Ureter (tissue), 1 donor: ENCODE measurements around the gene IGF2. TPM values are rescaled to one million over a fixed set of nuclear protein-coding genes. Genes with fewer than 3 reads are reported as not detected.
A peak's percentile ranks its signal among the peaks of the same experiment; 100 is the strongest.

ENCODE experiments used
- DNase-seq: peaks from one replicate; pipeline ENCODE4 v3.0.0-alpha.2; 2020; ENCODE audit warnings: low spot score
- total RNA-seq: library from RNA; stranded (reverse); gene quantifications from one replicate; pipeline ENCODE4 v1.2.4, GENCODE V29; 2023
- donor health status: DM: yes; HTN: yes; CAD: no.

IGF2 gene
- total RNA-seq, 1 donor from 2014 or later: 61.1 TPM

GRCh38 chr11:2169626-2170570, 30.7 kb upstream of the IGF2 start:
- no peak for DNase-seq

GRCh38 chr11:2169005-2169378, 29.8 kb upstream of the IGF2 start:
- DNase-seq: no peak

- DNase-seq: peak; percentile 70
These were observed 29.3 kb upstream of the IGF2 start for GRCh38 chr11:2168286-2169004.

- no peak for DNase-seq
These were observed 28.2 kb upstream of the IGF2 start for GRCh38 chr11:2167141-2168045.

GRCh38 chr11:2166091-2166851, 27.1 kb upstream of the IGF2 start:
- DNase-seq: no peak

- DNase-seq: no peak
These were observed 26.4 kb upstream of the IGF2 start for GRCh38 chr11:2165571-2165970.

- no peak for DNase-seq
These were observed 25.8 kb upstream of the IGF2 start for GRCh38 chr11:2164861-2165555.

- DNase-seq: no peak
These were observed 24.9 kb upstream of the IGF2 start for GRCh38 chr11:2164081-2164480.

- DNase-seq: no peak
These were observed 24.3 kb upstream of the IGF2 start for GRCh38 chr11:2163428-2163978.

- DNase-seq: no peak
These were observed 21.6 kb upstream of the IGF2 start, which contains the start of gene INS for GRCh38 chr11:2160736-2161259. Gene INS, minus strand, starts transcription at chr11:2161209. Its CDS starts 238 bp downstream, at chr11:2160971.

- no peak for DNase-seq
These were observed 20.6 kb upstream of the IGF2 start for GRCh38 chr11:2159536-2160413.

GRCh38 chr11:2158966-2159365, 19.8 kb upstream of the IGF2 start:
- DNase-seq: no peak

GRCh38 chr11:2158296-2158737, 19.1 kb upstream of the IGF2 start:
- DNase-seq: no peak

GRCh38 chr11:2157294-2158040, 18.3 kb upstream of the IGF2 start:
- no peak for DNase-seq

- DNase-seq: peak; percentile 76
These were observed 17.4 kb upstream of the IGF2 start for GRCh38 chr11:2156416-2157182.

- DNase-seq: no peak
These were observed 16.3 kb upstream of the IGF2 start for GRCh38 chr11:2155511-2155910.

- no peak for DNase-seq
These were observed 15.7 kb upstream of the IGF2 start for GRCh38 chr11:2154889-2155288.
